Stimulated activated CD8-positive, alpha-beta memory T cell treated with anti-CD3 and anti-CD28 coated beads, Interleukin-12 subunit alpha, Interleukin-12 subunit beta, amount 100 ng/mL, for 4 hours (primary cell): ENCODE results near the gene HOXD3.

Source experiments
- DNase-seq: peaks from one replicate; pipeline ENCODE4 v3.0.0-alpha.2; 2020; ENCODE audit warnings: low read depth

Gene HOXD3

DNA sequence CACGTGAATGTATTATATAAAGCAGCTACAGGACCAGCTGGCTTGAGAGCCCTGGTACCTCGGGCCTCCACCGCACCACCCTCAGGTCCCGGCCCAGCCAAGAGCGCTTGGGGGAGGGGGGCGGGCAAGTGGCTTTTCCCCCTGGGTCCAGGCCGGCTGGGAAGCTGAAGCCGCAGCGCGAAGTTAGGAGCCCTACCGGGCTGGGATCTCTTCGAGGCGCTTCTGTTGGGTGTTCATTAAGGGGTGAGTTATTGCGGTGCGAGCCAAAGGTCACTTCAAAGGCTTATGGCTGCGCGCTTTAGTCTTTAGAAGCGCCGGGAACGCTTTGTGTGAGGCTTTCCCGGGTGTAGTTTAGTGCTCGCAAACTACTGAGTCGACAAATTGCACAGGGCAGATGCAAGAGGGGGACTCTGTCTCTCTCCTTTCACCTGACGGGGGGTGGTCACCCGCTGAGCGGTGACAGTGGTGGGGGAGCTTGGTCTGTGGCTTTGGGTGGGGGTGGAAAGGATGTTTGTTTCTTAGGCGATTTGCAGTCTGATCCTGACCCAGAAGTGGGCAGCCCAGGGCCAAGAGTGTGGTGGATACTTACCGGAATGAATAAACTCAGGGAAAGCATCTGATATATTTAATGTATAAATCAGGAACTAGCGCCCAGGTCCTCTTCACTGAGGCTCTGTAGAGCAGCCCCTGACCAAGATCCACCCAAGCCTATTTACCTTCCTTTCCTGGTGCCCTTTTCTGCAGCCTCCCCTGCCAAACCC, 6.0 kb downstream of the HOXD3 start:
- no peak for DNase-seq

GRCh38 chr2:176163672-176164056, 6.6 kb downstream of the HOXD3 start:
- DNase-seq = no peak

DNA sequence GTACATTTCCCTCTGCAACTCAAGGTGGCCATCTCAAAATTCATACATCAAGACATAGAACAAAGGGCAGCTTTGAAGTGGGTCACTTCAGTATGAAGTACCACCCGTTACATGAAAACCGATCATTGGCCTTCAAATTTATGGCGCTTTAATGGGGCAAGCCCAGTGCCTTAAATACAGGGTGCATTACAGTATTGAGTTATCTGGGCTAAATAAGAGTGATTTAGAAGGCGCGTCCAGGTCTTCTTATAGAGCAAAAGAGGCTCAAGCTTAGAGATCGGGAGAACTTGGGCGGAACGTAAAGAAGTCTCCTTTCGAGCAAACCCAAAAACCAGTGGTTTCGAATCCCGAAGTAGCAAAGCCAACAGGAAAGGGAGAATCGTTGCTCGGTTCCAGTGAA, 7.1 kb downstream of the HOXD3 start:
- no peak for DNase-seq

DNA sequence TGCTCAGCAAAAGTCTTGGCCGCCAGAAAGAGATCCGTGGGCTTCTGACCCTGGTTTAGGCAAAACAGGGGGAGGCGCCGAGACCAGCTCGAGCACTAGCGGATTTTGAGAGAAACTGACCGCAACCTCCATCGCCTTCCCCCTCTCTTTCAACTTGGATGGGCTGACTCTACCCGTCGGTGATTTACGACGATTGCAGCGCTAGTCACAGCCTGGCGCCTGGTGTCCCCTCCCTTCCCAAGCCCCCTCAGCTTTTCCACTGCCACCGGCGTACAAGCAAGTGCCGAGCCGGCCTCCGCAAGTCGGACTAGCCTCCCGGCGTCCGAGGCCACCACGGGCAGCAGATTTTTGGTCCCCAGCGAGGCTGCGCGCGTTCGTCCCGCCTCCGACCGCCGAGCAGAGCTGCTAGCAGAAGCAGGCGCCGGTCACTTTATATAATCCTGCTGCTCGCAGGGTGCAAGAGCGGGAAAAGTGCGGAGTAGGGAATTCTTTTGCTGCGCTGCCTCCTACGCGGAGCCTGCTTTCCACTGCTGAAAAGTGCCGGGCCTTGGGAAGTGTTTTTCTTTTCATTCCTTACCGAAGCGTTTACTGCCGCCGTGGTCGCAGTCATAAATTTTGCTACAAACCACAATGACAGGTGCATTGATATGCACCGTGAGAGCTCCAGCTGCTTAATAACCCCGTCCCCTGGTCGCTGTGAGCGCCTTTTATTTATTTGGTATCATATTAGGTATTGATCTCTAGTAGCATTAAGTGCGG, 7.7 kb downstream of the HOXD3 start:
- DNase-seq = no peak

DNA sequence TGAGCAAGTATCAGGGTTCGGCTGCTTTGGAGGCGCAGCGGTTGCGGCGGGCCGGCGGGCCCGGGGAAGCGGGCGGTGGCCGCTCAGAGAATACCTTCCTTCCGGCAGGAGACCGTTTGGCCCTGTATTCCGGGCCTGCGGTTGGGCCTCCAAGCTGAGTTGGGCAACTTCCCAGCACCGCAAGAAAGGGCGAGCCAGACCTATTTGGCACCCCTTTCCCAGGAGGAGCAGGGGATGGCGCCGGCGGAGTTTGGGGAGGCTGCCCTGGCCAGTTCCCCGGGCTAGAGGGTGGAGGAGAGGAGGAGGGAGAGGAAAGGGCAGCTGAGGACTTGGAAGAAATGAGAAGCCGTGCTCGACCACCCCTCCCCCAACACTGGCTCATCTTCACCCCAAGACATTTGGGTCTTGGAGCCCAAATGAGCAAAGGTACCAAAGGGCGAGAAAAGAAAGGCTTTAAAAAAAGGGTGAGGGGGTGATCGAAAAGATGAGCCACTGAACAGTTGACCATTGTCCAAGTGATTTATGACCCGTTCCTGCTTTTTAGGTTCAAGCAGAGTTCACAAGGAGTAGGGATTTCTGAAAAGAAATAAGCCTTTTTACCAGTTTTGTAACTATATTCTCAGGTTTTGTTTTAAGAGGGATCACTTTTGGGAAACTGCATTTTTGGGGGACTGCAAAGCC, 8.4 kb downstream of the HOXD3 start:
- no peak for DNase-seq

- no peak for DNase-seq
Measured at GRCh38 chr2:176166272-176166671, 9.2 kb downstream of the HOXD3 start.

DNA sequence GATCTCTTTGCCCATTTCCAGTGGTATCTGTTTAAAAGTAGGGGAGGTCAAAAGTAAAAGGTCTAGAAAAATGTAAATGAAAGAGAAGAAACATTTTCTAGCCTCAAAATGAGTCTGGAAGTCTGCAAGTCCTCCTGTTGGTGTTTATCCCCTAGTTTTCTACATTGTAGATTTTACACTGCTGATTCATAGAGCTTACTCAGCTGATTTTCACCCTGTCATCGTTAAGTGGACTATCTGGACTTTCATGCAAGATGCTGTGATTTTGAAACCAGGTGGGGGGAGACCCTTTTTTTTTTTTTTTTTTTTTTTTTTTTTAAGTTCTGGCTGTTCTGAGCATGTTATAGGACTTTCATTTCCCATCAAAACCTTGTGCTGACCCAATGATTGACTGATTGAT, 10.3 kb downstream of the HOXD3 start:
- no peak for DNase-seq

DNA sequence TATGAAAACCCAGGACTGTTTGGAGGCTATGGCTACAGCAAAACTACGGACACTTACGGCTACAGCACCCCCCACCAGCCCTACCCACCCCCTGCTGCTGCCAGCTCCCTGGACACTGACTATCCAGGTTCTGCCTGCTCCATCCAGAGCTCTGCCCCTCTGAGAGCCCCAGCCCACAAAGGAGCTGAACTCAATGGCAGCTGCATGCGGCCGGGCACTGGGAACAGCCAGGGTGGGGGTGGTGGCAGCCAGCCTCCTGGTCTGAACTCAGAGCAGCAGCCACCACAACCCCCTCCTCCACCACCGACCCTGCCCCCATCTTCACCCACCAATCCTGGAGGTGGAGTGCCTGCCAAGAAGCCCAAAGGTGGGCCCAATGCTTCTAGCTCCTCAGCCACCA, 12.1 kb downstream of the HOXD3 start:
- no peak for DNase-seq

GRCh38 chr2:176169711-176170110, 12.6 kb downstream of the HOXD3 start:
- no peak for DNase-seq

DNA sequence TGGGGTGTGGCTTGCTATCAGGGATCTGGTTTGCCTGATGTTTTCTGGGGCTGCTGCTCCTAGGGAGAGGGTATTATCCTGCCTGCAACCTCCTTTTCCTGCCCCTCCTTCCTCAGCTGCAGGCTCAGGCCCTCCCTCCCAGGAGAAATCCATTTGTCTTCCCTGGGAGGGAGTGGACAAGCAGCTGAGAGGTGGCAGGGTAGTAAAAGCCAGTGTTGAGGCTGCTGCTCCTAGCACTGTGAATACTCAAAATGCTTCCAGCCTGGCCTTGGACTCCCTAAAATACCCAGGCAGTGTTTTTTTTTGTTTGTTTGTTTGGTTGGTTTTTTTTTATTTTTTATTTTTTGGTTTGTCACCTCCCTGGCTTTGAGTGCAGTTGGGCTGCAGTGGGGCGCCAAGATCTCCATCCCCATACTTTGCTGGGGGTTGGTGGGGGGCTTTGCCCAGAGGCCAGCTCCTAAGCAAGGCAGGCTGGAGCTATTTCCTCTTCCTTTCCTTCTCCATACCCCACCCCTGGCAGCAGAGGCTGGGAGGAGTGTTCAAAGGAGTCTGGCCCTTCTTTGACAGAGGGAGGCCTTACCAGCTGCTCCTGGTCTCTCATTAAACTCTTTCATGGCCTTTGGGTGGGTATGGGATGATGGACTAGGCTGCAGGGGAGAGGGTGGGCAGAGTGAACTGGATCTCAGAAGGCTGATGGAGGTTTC, 13.6 kb downstream of the HOXD3 start:
- DNase-seq = no peak

DNA sequence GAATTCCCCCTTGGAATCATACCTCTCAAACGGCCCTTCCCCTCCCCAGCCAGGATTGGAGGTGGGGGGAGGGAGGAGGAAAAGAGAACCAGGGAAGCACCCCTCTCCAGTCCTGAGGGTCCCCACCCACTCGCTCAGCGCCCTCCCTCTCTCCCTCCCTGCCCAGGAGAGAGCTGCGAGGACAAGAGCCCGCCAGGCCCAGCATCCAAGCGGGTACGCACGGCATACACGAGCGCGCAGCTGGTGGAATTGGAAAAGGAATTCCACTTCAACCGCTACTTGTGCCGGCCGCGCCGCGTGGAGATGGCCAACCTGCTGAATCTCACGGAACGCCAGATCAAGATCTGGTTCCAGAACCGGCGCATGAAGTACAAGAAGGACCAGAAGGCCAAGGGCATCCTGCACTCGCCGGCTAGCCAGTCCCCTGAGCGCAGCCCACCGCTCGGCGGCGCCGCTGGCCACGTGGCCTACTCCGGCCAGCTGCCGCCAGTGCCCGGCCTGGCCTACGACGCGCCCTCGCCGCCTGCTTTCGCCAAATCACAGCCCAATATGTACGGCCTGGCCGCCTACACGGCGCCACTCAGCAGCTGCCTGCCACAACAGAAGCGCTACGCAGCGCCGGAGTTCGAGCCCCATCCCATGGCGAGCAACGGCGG, 14.4 kb downstream of the HOXD3 start:
- DNase-seq = no peak

DNA sequence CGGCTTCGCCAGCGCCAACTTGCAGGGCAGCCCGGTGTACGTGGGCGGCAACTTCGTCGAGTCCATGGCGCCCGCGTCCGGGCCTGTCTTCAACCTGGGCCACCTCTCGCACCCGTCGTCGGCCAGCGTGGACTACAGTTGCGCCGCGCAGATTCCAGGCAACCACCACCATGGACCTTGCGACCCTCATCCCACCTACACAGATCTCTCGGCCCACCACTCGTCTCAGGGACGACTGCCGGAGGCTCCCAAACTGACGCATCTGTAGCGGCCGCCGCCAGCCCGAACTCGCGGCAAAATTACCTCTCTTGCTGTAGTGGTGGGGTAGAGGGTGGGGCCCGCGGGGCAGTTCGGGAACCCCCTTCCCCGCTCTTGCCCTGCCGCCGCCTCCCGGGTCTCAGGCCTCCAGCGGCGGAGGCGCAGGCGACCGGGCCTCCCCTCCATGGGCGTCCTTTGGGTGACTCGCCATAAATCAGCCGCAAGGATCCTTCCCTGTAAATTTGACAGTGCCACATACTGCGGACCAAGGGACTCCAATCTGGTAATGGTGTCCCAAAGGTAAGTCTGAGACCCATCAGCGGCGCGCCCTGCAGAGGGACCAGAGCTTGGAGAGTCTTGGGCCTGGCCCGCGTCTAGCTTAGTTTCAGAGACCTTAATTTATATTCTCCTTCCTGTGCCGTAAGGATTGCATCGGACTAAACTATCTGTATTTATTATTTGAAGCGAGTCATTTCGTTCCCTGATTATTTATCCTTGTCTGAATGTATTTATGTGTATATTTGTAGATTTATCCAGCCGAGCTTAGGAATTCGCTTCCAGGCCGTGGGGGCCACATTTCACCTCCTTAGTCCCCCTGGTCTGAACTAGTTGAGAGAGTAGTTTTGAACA, 15.1 kb downstream of the HOXD3 start:
- DNase-seq = no peak

DNA sequence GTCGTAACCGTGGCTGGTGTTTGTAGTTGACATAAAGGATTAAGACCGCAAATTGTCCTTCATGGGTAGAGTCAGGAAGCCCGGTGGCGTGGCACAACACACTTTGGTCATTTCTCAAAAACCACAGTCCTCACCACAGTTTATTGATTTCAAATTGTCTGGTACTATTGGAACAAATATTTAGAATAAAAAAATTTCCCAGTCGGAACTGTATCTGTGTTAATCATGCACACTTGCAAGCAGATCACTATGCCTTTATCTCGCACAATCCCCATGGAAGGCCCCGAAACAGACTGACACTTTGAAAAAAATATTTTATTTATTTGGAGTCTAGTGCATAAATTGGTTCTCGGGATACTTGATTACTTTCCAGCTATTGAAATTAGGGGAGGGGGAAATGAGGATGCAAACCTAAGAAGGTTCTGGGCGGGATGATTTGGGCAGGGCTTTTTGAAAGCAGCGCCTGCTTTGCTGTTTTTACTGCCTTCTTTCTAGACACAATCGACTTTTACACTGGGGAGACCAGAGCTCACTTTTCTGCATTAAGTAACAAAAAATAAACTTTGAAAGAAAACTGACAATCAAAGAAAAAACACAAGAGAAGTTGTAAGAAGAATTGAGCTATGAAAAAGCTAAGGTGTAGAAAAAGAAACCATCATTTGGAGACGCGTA, 15.9 kb downstream of the HOXD3 start:
- no peak for DNase-seq

DNA sequence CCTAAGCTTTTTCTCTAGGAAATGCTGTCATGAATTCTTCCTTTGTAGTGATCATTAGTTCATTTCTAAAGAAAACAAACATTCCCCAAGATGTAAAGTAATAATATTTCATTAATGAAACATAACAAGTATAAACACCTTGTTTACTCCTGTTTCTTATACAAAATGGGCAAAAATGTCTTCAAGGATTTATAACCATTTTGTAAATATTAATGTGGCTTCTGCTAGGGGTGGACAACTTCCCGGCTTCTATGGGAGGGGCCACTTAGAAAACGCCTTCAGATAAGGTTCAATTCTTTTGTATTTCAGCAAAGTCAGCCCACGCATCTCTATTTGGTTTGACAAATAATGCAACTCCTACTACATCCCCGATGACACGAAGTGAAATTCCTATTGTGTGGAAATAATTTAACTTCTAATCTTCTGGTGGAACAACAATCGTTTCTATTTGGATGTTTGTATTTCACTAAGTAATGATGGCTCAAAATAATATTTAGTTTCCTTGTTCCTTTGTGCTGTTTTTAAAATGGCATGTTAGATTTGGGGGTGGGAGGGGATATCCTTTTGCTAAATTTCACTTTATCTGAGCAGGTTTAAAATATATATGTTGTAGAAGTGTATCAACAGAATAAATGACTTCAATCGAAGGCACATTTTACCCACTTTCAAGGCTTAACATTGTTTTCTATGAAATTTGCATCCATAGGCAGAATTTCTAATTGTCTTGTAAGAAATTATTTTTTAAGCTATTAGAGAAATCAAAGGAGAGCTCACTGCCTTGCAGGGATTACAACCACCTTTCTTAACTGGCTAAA, 16.7 kb downstream of the HOXD3 start:
- no peak for DNase-seq

- no peak for DNase-seq
Measured at GRCh38 chr2:176174382-176174823, 17.3 kb downstream of the HOXD3 start.

DNA sequence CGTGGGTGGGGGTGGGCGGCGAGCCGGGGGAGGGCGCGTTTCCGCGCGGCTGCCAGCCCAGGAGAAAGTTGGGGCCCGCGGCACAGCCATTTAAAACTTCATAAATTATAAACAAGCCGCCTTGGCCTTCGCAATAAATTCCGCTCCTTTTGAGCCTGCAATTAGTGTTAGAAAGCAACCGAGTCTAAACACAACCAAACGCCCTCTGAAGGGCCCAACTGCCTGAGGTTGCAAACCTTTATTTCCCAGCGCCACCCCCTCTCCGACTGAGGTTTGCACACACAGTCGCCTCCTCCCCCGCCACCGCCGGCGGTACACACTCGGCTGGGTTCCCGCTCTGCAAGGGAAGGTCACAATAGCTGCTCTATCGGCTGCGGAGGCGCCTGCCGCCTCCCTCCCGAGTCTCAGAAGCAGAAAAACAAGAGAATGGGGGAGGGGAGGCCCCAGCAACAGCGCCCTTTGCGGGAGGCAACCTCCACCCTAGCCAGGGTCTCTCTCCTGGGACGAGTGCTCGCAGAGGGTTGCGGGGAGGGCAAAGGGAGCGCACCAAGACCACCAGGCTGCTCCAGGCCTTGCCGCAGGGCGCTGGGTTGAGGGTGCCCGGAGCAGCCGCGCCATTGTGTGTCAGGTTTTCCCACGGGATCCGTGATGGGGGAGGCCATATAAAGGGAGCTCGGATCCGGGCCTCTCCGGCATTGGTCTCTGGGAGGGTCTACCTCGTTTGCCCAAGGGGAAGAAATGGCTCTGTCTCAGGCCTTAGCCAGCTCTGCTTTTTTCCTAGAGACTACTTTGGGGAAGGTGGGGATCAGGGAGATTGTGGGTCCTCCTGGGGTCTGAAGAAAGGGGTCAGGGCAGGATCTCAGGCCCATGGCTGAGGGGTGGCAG, 18.0 kb downstream of the HOXD3 start:
- DNase-seq = no peak

DNA sequence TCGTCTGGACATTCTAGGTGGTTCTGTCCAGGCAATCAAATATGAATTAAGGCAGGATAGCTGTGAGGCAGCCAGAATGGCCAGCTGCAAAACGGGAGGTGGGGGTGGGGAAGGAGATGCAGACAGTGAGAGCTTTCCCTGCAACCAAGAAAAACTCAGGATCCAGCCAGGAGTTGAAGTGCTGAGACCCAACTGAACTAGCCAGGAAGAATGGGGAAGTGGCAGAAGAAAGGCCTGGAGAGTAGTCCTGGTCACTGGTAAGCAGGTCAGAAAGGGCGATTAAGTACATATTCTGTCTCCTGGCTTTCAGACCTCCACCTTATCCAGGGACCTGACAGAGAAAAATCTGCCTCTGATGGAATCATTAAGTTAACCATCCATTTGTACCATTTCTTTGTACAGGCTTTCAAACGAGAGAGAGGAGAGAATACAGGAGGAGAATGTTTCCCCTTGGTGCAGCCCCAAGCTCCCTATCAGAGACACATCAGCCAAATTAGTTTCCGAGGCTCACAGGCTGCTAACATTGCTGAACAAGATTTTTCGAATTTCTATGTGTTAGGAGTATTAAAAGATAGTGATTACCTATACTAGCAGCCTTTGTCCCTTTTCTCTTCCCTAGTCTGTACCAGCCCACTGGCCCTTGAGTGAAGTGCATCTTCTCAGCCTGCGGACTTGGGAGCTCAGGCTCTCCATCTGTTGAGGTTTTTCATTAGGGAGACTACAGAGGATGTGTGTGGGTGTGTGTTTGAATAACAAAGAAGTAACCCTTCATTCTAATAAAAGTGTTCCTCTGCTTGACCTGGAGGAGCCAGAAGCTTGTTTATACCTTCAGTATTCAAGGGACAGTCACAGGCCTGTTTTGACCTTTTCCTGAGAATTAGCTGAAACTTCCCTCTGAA, 18.9 kb downstream of the HOXD3 start:
- DNase-seq = no peak
